Putamen (tissue), 1 donor: Measurements from ENCODE around the gene TRAPPC3.
"Not testable (repeated sequence)": the region's sequence is repeated elsewhere in the genome, so short reads cannot be mapped to it uniquely, and the experiment has no call there.

Experiments
- DNase-seq: peaks from one replicate; pipeline ENCODE4 v3.0.0-alpha.2; 2016; ENCODE audit warnings: low spot score

TRAPPC3 gene

DNA sequence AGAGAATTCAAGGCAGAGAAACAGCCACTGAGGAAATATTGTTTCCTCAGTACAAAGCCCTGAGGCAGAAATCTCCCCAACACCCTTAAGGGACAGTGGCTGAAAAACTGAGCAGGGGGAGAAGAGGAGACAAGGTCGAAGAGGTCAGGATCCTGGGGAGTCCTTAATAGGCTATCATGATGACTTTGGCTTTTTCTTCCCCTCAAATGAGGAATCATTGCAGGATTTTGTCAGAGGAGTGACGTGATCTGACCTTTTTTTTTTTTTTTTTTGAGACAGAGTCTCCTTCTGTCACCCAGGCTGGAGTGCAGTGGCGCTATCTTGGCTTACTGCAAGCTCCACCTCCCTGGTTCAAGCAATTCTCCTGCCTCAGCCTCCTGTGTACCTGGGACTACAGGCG, 16.9 kb upstream of the TRAPPC3 start:
- no peak for DNase-seq

DNA sequence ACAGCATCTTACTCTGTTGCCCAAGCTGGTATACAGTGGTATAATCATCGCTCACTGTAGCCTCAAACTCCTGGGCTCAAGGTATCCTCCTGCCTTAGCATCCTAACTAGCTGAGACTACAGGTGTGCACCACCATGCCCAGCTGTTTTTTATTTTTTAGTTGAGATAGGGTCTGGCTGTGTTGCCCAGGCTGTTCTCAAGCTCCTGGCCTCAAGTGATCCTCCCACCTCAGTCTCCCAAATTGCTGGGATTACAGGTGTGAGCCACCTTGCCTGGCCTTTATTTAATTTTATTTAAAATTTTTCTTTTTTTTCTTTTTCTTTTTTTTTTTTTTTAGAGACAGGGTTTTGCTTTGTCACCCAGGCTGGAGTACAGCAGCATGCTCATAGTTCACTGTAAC, 15.9 kb upstream of the TRAPPC3 start:
- DNase-seq: no peak

DNA sequence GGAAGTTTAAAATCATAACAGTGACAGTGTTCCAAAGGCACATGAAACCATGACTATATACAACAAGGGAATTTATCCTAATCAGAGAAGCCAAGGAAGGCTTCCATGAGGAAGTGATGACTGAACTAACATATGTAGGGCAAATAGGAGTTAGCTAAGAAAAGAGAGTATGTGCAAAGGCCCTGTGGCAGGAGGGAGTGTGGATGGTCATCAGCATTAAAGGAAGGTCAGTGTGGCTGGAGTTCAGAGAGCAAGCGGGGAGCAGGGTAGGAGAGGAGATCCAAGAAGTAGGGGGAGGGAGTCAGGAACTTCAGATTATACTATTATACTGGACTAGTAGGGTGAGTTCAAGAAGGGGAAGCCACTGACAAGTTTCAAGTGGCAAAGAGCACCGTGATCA, 15.1 kb upstream of the TRAPPC3 start:
- no peak for DNase-seq

DNA sequence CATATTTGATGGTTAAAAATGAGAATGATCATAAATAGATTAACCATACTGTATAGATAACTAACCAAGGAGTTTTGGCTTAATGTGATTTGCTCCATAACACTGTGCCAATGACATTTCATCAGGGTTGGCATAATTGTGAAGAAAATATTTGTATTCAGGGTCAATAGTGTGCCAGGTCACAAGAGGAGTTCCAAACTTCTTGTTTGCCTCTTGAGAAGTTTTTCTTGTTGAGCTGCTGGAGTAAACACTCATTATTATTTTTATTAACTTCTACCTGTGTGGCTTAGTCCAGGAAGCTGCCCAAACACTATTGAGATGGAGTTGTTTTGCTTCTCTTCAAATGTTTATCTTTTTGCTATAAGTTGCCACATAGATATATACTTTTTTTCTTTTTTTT, 14.1 kb upstream of the TRAPPC3 start:
- no peak for DNase-seq

DNA sequence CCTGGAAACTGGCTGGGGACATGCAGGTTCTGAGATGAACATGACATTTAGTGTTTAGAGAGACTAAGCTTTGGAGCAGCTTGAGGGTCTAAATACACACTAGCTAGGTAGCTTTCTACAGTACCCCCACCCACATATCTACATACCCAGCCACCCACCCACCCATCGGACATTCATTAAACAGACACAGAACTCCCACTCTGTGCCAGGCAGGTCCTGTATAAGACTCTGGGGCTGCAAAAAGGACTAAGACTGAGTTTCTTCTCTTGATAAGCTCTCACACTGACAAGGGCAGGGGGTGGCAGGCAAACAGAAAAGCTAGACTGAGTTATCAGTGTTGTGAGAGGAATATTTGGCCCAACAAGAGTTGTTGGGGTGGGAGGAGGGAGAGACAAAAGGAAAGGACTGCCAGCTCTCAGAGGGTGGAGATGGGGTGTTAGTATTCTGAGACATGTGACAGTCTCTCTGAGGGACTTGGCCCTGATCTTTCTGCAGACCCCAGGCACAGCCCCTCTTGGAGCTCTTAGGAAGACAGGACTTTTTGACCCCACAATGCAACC, 13.5 kb upstream of the TRAPPC3 start:
- no peak for DNase-seq

DNA sequence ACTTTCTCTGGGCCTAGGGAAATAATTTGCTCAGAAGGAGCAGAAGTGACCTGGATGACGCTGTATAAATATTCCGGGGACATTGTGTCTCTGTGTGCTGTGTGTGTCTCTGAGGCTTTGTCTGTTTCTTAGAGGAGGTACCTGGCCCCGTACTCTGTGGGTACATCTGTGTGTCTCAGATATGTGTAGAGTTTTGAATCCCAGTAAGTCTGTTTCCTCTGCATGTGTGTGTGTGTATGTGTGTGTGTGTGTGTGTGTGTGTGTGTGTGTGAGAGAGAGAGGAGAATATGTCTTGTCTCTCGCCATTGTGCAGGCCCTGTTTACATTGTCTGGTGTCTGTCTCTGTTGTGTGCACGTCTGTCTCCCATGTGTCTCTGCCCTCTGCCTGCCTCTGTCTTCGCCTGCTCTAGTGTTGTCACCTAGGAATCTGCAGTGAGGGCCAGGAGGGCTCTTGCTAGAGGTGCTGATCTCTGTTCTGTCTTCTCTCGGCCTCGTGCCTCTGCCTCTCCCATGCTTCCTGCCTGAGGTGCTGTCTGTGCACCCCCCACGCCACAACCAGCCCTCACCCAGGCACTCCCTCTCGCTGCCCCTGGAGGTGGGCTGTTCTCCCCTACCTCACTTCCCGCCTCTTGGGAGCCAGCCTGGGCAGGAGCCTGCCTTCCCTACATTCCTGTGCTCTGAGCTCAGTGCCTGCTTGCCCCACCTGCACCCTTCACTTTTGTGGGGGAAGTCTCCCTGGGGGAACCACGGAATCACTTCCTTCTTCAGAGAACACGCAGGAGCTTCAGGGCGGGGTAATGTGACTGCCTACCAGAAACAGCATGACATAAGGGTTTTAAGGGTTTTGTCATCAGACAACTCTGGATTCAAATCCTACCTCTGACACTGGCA, 12.6 kb upstream of the TRAPPC3 start:
- peak; percentile 67 for DNase-seq

DNA sequence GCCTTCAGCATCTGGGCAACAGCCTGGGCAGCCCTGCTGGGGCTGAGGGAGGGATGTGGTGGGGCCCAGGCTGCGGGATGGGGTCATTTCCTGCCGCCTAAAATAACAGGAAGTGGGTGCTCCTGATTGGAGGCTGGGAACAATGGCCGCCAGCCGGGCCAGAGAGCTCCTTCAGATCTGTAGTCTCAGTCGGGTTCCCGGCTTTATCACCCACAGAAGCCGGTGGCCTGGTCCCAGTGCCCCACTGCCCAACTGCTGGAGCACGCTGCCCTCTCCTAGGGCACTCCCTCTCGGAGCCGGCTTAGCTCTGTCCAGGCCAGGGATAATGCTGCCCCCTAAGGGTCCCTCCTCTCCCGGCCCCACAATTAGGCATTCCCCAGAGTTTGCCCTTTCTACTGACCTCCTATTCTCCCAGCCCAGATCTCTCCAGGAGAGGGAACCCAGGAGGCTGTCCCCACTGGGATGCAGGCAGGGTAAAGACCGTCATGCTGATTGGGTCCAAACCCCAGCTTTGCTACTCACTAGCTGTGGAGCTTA, 11.7 kb upstream of the TRAPPC3 start:
- peak; percentile 60 for DNase-seq

DNA sequence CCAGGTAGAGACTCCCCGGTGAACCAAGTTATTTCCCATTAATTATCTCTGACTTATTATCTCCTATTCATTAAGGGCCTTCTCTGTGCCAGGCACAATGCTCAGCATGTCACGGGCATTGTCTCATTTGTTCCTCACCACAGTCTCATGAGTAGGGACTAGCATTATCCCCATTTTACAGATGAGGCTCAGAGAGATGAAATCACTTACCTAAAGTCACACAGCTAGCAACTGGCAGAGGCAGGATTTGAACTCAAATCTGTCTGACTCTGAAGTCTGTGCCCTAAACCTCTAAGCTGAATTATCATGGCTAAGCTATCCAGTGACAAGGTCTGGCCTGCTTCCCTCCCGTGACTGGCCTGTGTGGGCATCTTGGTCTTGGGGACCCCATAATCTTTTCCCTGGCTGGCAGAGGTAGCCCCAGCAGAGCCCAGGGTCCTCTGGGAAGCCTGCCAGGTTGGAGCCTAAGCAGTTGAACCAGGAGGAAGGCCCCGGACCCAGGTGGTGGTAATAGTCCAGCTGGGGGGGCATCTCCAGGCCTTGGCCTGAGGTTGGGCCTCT, 11.2 kb upstream of the TRAPPC3 start:
- DNase-seq: no peak

DNA sequence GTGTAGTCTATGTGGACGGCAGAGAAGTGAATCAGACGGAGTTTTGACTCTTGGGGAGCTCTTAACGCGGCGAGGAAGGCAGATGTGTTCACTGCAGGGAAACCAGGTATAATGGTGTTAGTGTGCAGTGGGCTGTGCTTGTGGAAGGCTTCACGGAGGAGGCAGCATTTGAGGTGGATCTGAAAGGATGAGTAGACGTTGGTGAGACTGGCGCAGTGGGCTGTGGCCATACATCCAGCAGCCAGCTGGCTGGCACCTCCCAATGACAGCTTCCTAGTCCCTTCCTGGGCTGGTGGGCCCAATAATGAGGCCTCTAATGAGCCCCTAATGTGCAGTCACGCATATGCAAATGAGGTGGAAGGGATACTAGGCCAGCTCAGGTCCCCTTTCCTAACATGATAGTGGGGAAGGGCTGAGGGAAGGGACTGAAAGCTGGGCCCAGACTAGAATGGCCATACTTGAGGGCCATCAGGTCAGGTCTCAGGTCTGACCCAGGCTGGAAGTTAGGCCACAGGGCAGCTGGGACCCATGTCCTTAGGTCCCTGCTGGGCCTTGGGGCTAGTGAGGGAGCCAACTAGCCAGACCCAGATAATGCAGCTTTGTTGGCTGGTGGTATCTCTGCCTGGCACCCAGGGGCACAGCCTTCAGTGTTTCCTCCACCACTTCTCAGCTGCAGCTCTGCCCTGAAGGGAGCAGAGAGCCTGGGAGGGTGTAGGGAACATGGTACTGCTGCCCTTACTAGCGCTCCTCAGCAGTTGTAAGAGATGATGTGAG, 10.5 kb upstream of the TRAPPC3 start:
- peak; percentile 87 for DNase-seq

DNA sequence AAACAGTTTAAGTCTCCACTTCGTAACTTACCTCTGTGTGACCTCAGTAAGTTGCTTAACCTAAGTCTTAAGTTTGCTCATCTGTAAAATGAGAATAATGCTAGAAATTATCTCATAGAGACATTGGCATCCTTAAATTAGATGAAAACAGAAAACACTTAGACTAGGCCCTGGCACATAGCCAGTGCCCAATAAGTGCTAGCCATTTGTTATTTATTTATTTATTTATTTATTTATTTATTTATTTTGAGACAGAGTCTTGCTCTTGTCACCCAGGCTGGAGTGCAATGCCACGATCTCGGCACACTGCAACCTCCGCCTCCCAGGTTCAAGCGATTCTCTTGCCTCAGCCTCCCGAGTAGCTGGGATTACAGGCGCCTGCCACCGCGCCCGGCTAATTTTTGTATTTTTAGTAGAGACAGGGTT, 9.6 kb upstream of the TRAPPC3 start:
- DNase-seq: not testable (repeated sequence)

DNA sequence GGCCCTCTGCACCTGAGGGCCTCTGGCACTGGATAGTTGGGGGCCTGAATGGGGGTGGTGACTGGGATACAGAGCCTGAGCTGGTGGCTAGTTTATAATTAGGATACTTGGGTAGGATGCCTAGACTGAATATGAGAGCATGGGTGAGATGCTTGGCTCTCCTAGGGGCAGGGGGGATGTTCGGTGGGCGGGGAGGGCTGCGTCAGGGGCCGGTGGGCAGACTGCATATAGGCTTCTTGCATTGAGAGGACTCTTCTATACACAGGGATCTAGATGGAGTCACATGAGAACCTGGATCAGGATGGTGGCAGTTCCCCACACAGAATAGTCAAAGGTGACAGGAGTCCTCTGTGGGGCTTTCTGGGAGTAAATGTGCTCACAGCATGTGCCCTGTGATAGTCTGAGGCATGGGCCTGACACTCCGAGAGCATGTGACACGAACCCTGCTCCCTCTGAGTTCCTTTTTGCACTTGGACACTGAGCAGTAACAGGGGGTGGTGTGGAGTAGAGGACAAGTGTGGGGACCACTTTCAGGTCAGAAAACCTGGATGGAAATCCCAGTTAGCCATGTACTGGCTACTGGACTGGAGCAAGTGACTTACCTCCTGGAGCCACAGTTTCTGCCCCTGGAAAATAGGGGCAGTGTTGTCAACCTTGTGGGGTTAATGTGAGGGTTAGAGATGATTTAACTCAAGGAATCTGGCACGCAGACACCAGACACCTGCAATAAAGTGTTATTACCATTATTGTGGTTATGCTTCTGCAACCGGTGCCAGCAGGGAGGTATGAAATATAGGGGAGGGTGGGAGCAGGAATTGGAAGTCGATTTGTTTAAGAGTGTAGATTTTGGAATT, 8.9 kb upstream of the TRAPPC3 start:
- DNase-seq: no peak

DNA sequence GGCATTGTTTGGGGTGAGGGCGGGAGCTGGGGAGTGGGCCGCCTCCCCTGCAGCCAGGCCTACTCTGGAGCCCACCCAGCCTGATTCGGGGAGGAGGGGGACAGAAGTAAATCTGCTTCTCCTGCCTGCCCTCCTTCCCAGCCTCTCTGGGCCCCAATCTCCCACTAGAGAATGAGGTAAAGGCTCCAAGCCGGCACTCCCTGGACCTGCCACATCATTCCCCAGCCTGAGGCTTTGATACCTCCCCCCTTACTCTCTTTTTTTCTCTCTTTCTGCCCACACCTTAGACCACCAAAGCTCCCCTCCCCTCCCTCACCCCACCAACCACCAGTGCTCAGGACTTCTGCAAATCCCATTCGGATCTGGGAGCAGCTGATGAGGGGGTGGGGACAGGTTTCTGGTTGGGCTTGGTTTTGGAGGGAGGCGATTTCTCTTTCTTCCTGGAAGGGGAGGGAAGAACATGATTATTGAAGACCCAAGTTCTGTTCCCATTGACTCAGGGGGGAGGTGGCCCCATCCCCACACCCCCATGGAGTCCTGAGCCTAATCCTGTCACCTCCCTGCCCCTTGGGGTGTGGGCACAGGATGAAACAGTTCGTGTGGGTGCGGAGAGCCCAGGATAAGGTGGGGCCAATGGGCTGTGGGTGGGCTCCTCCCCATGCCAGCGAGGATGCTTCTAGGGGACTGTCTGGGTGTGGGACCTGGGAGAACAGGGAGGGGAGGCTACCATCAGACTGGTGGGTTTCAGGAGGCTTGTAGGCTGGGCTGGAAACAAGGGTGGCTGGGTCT, 8.0 kb upstream of the TRAPPC3 start:
- DNase-seq: no peak

DNA sequence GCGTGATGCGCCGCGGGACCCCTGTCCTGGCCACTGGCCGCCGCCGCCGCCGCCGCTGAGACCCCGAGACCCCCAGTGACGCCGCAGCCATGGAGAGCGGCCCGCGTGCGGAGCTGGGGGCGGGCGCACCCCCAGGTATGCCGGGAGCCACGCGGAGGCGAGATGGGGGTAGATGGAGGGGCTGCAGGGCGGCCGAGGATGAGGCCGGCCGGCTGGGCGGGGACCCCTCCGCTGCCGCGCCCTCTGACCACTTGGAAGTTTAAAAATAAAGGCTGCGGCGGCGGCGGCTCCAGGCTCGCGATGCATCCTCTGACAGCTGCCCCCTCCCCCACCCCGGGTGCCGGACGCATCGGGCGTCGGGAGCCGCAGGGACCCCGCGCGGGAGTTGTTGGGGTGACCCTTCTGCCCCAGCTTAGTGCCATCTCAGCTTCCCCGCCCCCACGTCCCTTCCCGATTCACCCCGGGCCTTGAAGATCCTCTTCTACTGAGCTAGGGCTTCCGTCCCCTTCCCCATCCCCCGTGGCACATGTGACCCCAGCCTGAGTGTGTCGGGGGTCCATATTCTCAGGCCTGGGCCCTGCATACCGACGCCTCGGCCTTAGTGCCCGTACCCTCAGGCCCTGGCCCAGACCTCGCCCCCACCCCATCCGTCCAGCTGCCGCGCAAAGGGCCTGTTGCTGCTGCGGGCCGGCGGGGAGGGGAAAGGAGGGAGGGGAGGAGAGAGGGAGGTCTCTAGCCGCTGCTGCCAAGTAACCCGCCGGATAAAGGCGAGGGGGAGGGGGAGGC, 7.2 kb upstream of the TRAPPC3 start:
- DNase-seq: peak; percentile 87

DNA sequence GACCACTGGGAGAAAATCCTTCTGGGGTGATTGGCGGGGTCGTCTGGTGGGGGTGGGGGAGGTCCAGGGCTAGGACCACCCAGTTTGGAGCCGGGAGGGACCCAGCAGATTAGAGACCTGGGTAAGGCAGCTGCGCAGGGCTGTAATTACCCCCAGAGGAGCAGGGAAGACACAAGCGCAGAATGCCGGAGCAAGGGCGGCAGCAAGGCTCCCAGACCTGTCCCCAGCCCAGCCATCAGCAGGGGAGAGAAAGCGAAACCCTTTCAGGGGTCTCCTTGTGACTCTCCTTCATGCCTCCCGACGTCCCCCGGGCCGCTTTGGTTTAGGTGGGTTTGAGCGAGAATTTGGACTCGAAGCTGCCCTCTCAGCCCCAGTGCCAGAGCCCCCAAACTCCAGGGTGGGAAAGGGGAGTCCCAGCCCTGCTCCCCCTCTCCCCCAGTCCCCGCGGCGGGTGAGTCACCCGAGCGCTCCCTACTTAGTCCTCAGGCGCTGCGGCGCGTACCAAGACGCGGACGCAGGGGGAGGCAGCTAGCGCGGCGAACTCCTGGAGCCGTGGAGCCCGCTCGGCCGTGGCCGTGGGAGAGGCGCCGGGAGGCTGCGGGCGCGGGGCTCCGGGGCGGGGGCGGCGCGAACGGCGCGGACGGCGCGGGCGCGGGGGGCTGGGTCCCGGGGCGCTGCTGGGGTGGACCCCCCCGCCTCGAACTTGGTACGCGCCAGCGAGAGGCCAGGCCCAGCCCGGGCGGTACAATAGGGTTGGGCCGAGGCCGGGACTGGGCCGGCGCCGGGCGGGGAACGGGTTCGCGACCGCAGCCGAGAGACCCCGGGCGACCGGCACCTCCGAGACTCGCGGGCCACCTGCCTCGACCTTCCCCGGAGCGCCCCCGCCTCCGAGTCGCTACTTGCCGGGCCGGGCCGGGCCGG, 6.4 kb upstream of the TRAPPC3 start, which contains the start of gene MAP7D1:
MAP7D1 (plus strand) TSS at position 753 of the 921 bp plus-strand sequence. CDS start 258 bp downstream, outside the sequence.
- peak; percentile 88 for DNase-seq

DNA sequence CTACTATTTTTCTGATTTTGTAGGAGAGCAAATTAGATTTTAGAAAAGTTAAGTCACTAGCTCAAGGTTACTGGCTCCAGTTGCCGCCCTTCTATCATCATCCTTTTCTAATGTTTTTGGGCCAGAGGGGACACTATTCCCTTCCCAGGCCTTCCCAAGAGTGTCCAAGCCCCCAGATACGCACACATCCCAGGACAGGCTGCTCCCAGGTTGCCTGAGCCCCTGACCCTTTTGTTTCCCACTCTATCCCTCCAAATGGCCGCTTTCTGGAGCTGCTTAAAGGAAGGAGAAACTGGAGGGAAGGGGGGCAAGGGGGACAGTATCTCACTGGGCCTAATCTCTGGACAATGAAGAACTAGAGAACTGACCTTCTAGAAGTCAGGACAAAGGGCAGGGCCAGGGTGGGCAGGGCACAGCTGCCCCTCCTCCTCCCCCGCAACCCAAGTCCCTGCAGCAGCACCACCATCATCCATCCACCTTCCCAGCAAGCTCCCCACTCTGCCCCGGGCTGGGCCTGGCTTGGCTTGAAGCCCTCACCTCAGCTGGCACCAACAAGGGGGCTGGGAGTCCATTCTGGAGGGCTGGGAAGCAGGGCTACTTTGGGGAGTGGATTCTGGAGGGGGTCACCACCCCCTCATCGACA, 5.6 kb upstream of the TRAPPC3 start:
- no peak for DNase-seq

DNA sequence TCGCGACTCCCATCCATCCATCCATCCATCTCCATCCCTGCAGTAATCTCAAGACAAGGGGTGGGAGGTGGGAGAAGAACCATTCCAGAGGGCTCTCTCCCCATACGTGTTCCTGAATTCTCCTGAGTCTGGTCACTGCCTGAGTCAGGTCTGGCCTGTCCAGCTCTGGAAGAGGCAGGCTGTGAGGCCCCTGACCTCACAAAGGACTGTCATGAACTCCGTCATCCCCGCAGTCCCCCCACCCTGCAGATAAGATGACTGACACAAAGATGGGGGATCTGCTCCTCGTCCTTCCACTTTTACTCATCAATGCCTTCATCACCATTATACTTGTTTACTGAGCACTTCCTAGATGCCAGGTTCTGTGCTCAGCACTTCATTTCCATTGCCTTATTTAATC, 5.0 kb upstream of the TRAPPC3 start:
- DNase-seq: no peak

DNA sequence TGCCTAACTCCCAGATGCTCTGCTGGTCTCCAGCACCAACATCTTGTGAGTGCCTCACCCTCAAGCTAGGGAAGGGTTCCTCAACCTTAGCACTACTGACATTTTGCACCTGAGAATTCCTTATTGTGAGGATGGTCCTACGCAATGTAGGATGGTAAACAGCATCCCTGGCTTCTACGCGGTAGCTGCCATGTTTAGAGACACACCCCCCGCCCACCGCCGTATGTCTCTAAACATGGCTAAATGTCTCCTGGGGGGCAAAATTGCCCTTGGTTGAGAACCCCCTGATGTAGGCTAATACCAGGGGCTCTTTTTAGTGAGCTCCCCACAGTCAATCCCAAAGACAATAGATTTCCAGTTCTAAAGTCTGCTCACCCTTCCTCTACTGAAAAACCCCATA, 4.2 kb upstream of the TRAPPC3 start:
- DNase-seq: no peak

DNA sequence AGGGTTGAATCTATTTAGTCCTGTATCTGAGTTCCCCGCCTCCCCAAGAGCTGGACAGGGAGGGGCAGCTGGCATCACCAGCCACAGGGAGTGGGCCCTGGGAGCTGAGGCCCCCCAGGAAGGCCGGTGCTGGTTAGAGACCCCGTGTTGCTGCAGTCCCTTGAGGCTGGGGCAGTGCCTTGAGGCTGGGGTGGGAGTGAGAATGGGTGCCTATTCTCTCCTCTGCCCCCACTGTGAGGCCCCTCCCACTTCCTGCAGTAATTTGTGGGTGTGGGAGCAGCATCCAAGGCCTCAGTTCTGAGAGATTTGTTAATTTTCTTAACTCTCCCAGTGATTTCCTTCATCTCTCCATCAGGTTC, 2.5 kb upstream of the TRAPPC3 start:
- DNase-seq: no peak
